GM21576 (cell line): ENCODE data around the gene KANK4.

Source experiments
- ATAC-seq: cut with Tn5 transposase; IDR thresholded peaks from one replicate; pipeline ENCODE4 v1.9.1; 2021; ENCODE audit warnings: mild to moderate bottlenecking, moderate library complexity; ENCODE audit not compliant: unreplicated experiment

The KANK4 gene

GRCh38 chr1:62318756-62319544, at the start of gene KANK4:
Gene KANK4, minus strand, starts transcription at chr1:62319434. Its CDS starts 37,870 bp downstream, at chr1:62281564.
- no peak for ATAC-seq

- ATAC-seq = no peak
Observed at GRCh38 chr1:62368989-62369388, 49.8 kb upstream of the KANK4 start.

GRCh38 chr1:62367005-62367557, 47.8 kb upstream of the KANK4 start:
- no peak for ATAC-seq

DNA sequence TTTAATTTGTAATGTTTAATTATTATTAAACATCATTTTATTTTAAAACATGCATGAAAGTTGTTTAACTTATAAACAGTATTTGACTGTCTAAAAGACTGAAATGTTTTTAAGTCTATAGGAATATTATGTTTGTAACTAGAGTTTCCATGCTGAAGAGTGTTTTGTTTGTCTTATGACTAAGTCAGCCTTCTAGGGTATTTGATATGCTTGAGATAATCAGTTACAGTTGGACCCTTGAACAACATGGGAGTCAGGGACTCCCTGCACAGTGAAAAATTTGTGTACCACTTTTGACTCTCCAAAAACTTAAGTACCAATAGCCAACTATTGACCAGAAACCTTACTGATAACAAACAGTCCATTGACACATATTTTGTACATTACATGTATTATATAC, 45.5 kb upstream of the KANK4 start:
- ATAC-seq = no peak

DNA sequence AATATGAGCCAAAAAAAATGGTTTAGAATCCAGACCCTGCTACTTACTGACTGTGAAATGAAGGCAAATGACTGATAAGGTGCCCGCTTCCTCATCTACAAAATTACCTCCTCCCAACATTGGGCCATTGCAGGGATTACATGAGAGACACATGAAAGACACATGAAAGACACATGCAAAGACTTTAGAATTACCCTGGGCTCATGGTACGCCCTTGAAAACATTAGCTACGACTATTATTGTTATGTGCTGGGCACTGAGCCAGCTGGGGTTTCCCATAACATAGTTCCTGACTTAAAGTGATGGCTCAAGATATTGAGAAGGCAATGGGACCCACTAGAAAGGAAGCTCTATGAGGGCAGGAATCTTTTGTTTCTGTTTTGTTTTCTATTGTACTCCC, 43.7 kb upstream of the KANK4 start:
- ATAC-seq = no peak

DNA sequence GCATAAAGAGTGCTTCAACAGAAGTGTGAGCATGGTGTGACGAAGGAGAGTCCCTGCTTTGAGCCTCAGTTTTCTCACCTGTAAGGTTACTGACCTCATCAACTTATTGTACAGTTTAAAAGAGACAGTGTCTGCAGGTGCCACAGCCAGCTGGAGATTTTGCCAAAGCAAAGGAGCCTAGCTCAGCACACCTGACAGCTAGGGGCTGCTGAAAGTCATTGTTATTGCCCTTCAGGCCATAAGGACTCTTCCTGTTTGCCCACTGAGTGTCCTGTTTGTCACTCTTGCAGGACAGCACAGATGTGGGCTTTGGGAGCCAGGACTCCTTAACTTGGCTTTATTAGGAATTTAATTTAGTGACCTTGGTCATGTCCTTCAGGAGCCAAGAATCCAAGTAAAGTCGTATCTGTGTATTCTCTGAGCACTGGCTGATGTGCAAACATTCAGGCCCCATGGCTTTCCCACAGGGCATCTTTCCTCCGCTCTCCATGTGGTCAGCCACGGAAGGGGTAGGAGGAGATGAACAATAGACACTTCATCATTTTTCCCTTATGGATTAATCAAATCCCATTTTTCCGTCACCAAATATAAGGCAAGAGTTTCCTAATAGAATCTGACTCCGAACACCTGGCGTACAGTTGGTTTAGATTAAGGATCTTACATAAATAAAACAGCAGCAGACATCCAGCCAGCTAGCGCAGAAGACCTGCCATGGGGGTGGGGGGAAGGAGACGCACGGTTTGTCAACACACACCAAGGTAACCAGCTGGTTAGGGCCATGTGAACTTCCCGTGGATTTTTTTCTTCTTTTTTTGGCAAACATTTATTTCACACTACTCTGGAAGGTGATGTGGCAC, 43.1 kb upstream of the KANK4 start:
- no peak for ATAC-seq

GRCh38 chr1:62361431-62361830, 42.2 kb upstream of the KANK4 start:
- no peak for ATAC-seq

GRCh38 chr1:62358665-62359373, 39.6 kb upstream of the KANK4 start:
- ATAC-seq = no peak

DNA sequence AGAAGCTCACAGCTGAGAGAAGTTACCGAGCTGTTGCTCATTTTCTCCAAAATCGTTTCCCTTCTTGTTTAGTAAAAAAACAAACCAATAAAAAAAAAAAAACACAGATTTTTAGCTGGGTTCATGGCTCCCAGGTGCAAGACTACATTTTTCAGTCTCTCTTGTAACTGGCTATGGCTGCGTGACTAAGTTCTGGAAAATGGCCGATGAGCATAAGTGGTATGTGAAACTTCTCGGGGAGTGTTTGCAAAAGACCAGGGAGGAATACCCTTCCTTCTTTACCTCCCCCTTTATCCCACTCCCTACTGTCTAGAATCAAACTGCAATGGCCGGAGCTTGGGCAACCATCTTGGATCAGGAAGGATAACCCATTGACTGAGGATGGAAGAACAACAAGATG, 38.7 kb upstream of the KANK4 start:
- ATAC-seq = no peak

GRCh38 chr1:62356257-62356835, 37.1 kb upstream of the KANK4 start:
- peak; percentile 52 for ATAC-seq

DNA sequence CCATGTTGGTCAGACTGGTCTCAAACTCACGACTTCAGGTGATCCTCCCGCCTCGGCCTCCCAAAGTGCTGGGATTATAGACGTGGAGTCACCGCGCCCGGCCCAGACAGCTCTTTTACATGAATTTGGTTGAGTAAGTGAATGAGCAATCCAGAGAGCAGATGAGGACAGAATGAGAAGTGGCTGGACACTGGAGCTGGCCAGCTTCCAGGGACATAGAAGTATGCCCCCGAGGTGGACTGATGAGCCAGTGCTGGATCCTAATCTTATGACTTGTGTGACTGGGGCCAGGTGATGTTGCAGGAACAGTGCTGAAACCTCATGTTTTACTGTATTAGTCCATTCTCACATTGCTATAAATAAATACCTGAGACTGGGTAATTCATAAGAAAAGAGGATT, 35.9 kb upstream of the KANK4 start:
- no peak for ATAC-seq

- no peak for ATAC-seq
Observed at GRCh38 chr1:62353853-62354252, 34.6 kb upstream of the KANK4 start.

GRCh38 chr1:62352387-62352786, 33.2 kb upstream of the KANK4 start:
- no peak for ATAC-seq

DNA sequence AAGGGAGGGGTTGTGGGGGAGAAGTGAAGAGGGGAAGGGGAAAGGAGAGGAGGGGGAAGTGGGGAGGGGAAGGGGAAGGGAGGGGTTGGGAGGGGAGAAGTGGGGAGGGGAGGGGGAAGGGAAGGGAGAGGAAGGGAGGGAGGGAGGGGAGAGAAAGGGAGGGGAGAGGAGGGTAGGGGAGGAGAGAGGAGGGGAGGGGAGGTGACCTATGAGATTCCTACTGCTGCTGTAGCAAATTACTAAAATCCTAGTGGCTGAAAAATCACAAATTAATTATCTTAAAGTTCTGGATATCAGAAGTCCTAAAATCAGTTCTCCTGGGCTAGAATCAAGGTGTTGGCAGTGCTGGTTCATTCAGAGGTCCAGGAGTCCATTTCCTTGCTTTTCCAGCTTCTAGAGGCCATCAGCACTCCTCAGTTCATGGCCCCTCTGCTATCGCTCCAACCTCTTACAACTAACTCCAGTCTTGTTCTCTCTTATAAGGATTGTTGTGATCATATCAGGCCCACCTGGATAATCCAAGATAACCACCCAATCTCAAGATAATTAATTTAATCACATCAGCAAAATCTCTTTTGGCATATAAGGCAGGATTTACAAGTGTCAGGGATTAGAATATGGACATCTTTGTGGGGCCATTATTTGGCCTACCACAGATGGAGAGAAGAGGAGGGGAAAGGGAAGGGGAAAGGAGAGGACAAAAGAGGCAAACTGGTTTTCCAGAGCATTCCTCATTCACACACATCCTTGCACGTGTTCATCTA, 30.4 kb upstream of the KANK4 start:
- no peak for ATAC-seq

- ATAC-seq = no peak
Observed at GRCh38 chr1:62346886-62347285, 27.7 kb upstream of the KANK4 start.

DNA sequence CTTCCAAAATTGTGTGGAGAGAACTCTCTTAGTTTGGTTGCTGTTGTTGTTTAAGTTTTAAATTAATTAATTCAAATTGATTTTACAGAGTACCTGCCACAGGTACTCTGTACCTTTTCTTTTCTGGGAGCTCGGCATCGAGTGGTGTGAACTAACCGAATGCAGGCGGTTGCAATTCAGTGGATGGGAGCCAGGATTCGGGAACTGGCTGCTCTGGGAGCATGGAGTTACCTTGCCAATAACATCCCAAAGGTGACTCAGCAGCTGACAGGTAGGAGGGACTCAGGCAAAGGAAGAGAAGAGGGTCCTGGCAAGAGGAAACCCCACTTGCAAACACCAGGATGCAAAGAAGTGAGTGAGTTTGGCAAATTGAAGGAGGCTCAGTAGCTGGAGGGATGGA, 24.7 kb upstream of the KANK4 start:
- no peak for ATAC-seq

GRCh38 chr1:62342270-62342669, 23.0 kb upstream of the KANK4 start:
- no peak for ATAC-seq

GRCh38 chr1:62341615-62342014, 22.4 kb upstream of the KANK4 start:
- no peak for ATAC-seq

DNA sequence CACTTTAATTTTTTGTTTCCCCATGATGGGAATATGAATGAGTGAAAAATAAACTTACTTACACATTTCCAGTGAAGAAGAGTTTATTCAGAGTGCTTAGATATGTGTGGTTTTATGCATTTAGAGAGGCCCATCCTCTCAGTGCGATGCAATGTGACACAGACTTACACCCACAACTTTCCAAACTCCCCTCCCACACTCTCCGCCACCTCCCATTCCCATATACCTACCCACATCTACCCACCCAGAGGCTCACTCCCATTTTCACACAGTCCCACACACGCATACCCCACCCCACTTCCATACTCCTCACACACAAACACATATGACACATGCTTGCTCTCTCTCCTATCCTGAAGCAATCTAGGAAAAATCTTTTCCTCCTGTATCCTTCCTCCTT, 21.9 kb upstream of the KANK4 start:
- ATAC-seq = no peak
